Measurements from ENCODE around the gene GALNT6. TPM values are rescaled to one million over a fixed set of nuclear protein-coding genes. Genes with fewer than 3 reads are reported as not detected.

Gene GALNT6
- total and polyA plus RNA-seq, 12 donors: 0.15 to 6.3 (median 0.81) TPM

- DNase-seq (no peak), ATAC-seq (no peak)
- intact Hi-C loops (cut with DNase I): no loop called here
- H3K9me3 ChIP-seq: no peaks in the 10 kb centered on the region
- WGBS, 2 donors: 67 to 77% methylated on average over 4 of the region's 4 CpGs
- no peaks in the 10 kb centered on the region for H3K36me3 ChIP-seq
- H3K27me3 ChIP-seq: peaks cover 0 to 40% (median 8%) of the 10 kb centered on the region in 7 donors
- H3K4me3 ChIP-seq: no peak overlapping the region
- H3K27ac ChIP-seq: no peak overlapping the region
- H3K4me1 ChIP-seq: peaks cover 0 to 26% (median 0%) of the 10 kb centered on the region in 9 donors
- TF ChIP-seq, protein P1, sequence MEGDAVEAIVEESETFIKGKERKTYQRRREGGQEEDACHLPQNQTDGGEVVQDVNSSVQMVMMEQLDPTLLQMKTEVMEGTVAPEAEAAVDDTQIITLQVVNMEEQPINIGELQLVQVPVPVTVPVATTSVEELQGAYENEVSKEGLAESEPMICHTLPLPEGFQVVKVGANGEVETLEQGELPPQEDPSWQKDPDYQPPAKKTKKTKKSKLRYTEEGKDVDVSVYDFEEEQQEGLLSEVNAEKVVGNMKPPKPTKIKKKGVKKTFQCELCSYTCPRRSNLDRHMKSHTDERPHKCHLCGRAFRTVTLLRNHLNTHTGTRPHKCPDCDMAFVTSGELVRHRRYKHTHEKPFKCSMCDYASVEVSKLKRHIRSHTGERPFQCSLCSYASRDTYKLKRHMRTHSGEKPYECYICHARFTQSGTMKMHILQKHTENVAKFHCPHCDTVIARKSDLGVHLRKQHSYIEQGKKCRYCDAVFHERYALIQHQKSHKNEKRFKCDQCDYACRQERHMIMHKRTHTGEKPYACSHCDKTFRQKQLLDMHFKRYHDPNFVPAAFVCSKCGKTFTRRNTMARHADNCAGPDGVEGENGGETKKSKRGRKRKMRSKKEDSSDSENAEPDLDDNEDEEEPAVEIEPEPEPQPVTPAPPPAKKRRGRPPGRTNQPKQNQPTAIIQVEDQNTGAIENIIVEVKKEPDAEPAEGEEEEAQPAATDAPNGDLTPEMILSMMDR (IDR thresholded peaks at IDR 0.05): no peak
Observed at GRCh38 chr12:51399891-51400290, 8.7 kb upstream of the GALNT6 start.

DNA sequence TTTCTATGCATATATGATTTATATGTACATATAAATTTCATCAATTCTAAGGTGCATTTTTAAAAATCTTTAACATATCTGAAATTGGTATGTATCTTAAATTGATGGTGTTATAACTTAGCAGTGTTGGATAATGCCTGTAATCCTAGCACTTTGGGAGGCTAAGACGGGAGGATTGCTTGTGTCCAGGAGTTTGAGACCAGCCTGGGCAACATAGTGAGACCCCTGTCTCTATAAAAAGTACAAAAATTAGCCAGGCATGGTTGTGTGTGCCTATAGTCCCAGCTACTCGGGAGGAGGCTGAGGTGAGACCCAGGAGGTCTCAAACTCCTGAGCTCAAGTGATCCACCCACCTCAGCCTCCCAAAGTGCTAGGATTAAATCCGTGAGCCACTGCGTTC lies 6.5 kb upstream of the GALNT6 start:
- H3K36me3 ChIP-seq: no peaks in the 10 kb centered on the region
- intact Hi-C loops (cut with DNase I): no loop called here
- H3K27me3 ChIP-seq: peaks cover 0 to 57% (median 13%) of the 10 kb centered on the region in 7 donors

GRCh38 chr12:51395283-51396230 lies 4.4 kb upstream of the GALNT6 start:
- H3K27ac ChIP-seq: peak overlapping the region in 3 of 10 donors; percentile 30 to 91 (median 40)
- H3K27me3 ChIP-seq: peaks cover 4 to 65% (median 31%) of the 10 kb centered on the region in 7 donors
- WGBS, 2 donors: 47 to 54% methylated on average over 8 of the region's 8 CpGs
- no peaks in the 10 kb centered on the region for H3K36me3 ChIP-seq
- DNase-seq: no peak
- intact Hi-C loops (cut with DNase I): no loop called here
- TF ChIP-seq, protein P1 (IDR thresholded peaks at IDR 0.05): no peak
- peaks cover 0 to 55% (median 9%) of the 10 kb centered on the region in 9 donors for H3K4me1 ChIP-seq
- peak in 1 of 8 donors; percentile 67 for ATAC-seq
- H3K9me3 ChIP-seq: no peaks in the 10 kb centered on the region
- no peak overlapping the region for H3K4me3 ChIP-seq

More for the DNA sequence above, 6.5 kb upstream of the GALNT6 start:
- ATAC-seq: no peak
- 87% methylated on average over 4 of the region's 4 CpGs for WGBS, 2 donors
- DNase-seq: no peak
- TF ChIP-seq, protein P1 (IDR thresholded peaks at IDR 0.05): no peak
- Histone ChIP-seq H3K27ac (no peak overlapping the region), H3K4me1 (peaks cover 0 to 35% (median 0%) of the 10 kb centered on the region in 9 donors), H3K4me3 (no peak overlapping the region), H3K9me3 (no peaks in the 10 kb centered on the region)

- Histone ChIP-seq H3K9me3 (no peaks in the 10 kb centered on the region), H3K4me1 (peaks cover 0 to 72% (median 9%) of the 10 kb centered on the region in 9 donors), H3K36me3 (no peaks in the 10 kb centered on the region), H3K4me3 (peak overlapping the region in 1 of 10 donors; percentile 7), H3K27me3 (peaks cover 4 to 62% (median 31%) of the 10 kb centered on the region in 7 donors), H3K27ac (peak overlapping the region in 6 of 10 donors; percentile 28 to 91 (median 66))
- ATAC-seq: peak in 7 of 8 donors; percentile 41 to 86 (median 70)
- intact Hi-C loops (cut with DNase I): no loop called here
- TF ChIP-seq, protein P1 (IDR thresholded peaks at IDR 0.05): no peak
- 72 to 76% methylated on average over 14 of the region's 14 CpGs for WGBS, 2 donors
- DNase-seq: peak in 1 of 2 donors; percentile 20
Observed at GRCh38 chr12:51393676-51394545, 2.7 kb upstream of the GALNT6 start.
